IMR-90 (cell line): ENCODE measurements around the gene KIF5C. TPM values are rescaled to one million over a fixed set of nuclear protein-coding genes. Genes with fewer than 3 reads are reported as not detected.

Experiments
- ATAC-seq: fragments of 200-7000 bp; cut with Tn5 transposase; 2 replicates; pipeline ENCODE4 v1.9.1; 2020; ENCODE audit warnings: low read depth, mild to moderate bottlenecking, moderate library complexity
- BruUV-seq: library from RNA; stranded (reverse); fragments of 400-500 nt; replicated peaks from 2 replicates; lab custom pipeline; 2021; lab: Mats Ljungman, UMichigan
- CTCF ChIA-PET: fragments of 300-600 bp; formaldehyde crosslinking; extraction: SDS; loops from one replicate; lab custom pipeline; 2021; ENCODE audit warnings: antibody characterized with exemption; lab: Yijun Ruan, JAX
- POLR2A ChIA-PET: fragments of 300-600 bp; sonication (Branson Sonifier 250); formaldehyde crosslinking; loops from one replicate; lab custom pipeline; 2022; ENCODE audit warnings: antibody characterized with exemption; ENCODE audit not compliant: unreplicated experiment; lab: Charles Lee
- DNase-seq: peaks from one replicate; pipeline ENCODE4 v3.0.0; 2013
- H2AFZ ChIP-seq: replicated peaks from 2 replicates; pipeline ENCODE3; 2013; ENCODE audit warnings: low read length, mild to moderate bottlenecking; ENCODE audit not compliant: poor library complexity
- H2AK5ac ChIP-seq: 2 replicates; pipeline ENCODE4 v1.6.1; 2013; ENCODE audit warnings: low read depth, low read length, inconsistent platforms
- H2AK9ac ChIP-seq: replicated peaks from 2 replicates; pipeline ENCODE3; 2013; ENCODE audit warnings: mild to moderate bottlenecking, low read depth, low read length, moderate library complexity; ENCODE audit not compliant: poor library complexity
- H2BK120ac ChIP-seq: 2 replicates; pipeline ENCODE4 v1.6.1; 2013; ENCODE audit warnings: low read depth, low read length, inconsistent platforms
- H2BK15ac ChIP-seq: 3 replicates; pipeline ENCODE4 v1.6.1; 2013; ENCODE audit warnings: low read depth, low read length, inconsistent platforms
- H2BK20ac ChIP-seq: 2 replicates; pipeline ENCODE4 v1.6.1; 2013; ENCODE audit warnings: low read depth, mild to moderate bottlenecking, inconsistent platforms, low read length, moderate library complexity
- H2BK5ac ChIP-seq: 2 replicates; pipeline ENCODE4 v1.6.1; 2013; ENCODE audit warnings: mild to moderate bottlenecking, low read depth, low read length, inconsistent platforms; ENCODE audit not compliant: poor library complexity, severe bottlenecking
- H3K14ac ChIP-seq: replicated peaks from 2 replicates; pipeline ENCODE4 v1.6.1; 2013; ENCODE audit warnings: low read depth, low read length, inconsistent platforms
- H3K18ac ChIP-seq: 2 replicates; pipeline ENCODE4 v1.6.1; 2013; ENCODE audit warnings: low read depth, low read length, control low read depth
- H3K23ac ChIP-seq: 2 replicates; pipeline ENCODE4 v1.6.1; 2013; ENCODE audit warnings: low read depth, low read length, inconsistent platforms
- H3K27ac ChIP-seq: 2 replicates; pipeline ENCODE4 v1.5.1; 2013; ENCODE audit warnings: mild to moderate bottlenecking, control low read depth, low read length; ENCODE audit not compliant: insufficient read depth
- H3K27me3 ChIP-seq: 2 replicates; pipeline ENCODE4 v1.6.1; 2013; ENCODE audit warnings: low read length; ENCODE audit not compliant: control insufficient read depth, insufficient read depth
- H3K36me3 ChIP-seq: 2 replicates; pipeline ENCODE4 v1.6.1; 2013; ENCODE audit warnings: low read length, mixed read lengths; ENCODE audit not compliant: control insufficient read depth, insufficient read depth
- H3K4ac ChIP-seq: 2 replicates; pipeline ENCODE4 v1.6.1; 2013; ENCODE audit warnings: low read depth, low read length, inconsistent platforms
- H3K4me1 ChIP-seq: 2 replicates; pipeline ENCODE4 v1.6.1; 2013; ENCODE audit warnings: low read length, mixed read lengths; ENCODE audit not compliant: control insufficient read depth, insufficient read depth
- H3K4me2 ChIP-seq: 2 replicates; pipeline ENCODE4 v1.6.1; 2013; ENCODE audit warnings: low read depth, mild to moderate bottlenecking, control low read depth, low read length, moderate library complexity
- H3K4me3 ChIP-seq: 2 replicates; pipeline ENCODE4 v1.5.1; 2013; ENCODE audit warnings: low read depth, mild to moderate bottlenecking, control low read depth, low read length, moderate library complexity; ENCODE audit not compliant: insufficient read depth
- H3K56ac ChIP-seq: 2 replicates; pipeline ENCODE4 v1.6.1; 2013; ENCODE audit warnings: low read length, inconsistent platforms; ENCODE audit not compliant: insufficient read depth; ENCODE audit errors: extremely low read depth
- H3K79me1 ChIP-seq, 2 experiments: 2 replicates each; pipeline ENCODE4 v1.6.1; 2013; ENCODE audit warnings: low read length in 2 of 2, inconsistent platforms in 1 of 2, low read depth in 1 of 2
- H3K9ac ChIP-seq: 2 replicates; pipeline ENCODE4 v1.6.1; 2013; ENCODE audit warnings: low read depth, low read length, control low read depth
- H3K9me1 ChIP-seq: 2 replicates; pipeline ENCODE4 v1.6.1; 2013; ENCODE audit warnings: low read length, inconsistent platforms; ENCODE audit not compliant: insufficient read depth
- H3K9me3 ChIP-seq: 2 replicates; pipeline ENCODE4 v1.6.1; 2013; ENCODE audit warnings: low read length; ENCODE audit not compliant: control insufficient read depth, insufficient read depth
- H4K20me1 ChIP-seq: 2 replicates; pipeline ENCODE4 v1.6.1; 2013; ENCODE audit warnings: low read length, inconsistent platforms; ENCODE audit not compliant: insufficient read depth
- H4K5ac ChIP-seq: 2 replicates; pipeline ENCODE4 v1.6.1; 2013; ENCODE audit warnings: mild to moderate bottlenecking, low read depth, low read length, control low read depth
- H4K8ac ChIP-seq, 2 experiments: 2 replicates each; pipeline ENCODE4 v1.6.1; 2013; ENCODE audit warnings: low read depth in 2 of 2, low read length in 2 of 2, control low read depth in 1 of 2, inconsistent platforms in 1 of 2
- H4K91ac ChIP-seq: 2 replicates; pipeline ENCODE4 v1.6.1; 2013; ENCODE audit warnings: low read depth, low read length, inconsistent platforms; ENCODE audit not compliant: insufficient read depth
- BHLHE40 ChIP-seq: fragments of 150-350 bp; IDR thresholded peaks from 2 replicates; pipeline ENCODE4 v1.6.1; 2016; ENCODE audit warnings: mild to moderate bottlenecking, low read depth, low read length
- CEBPB ChIP-seq: IDR thresholded peaks from 2 replicates; pipeline ENCODE4 v1.6.1; 2012; ENCODE audit warnings: low read depth, low read length, improper control_type of control experiment
- CHD1 ChIP-seq: IDR thresholded peaks from 2 replicates; pipeline ENCODE4 v1.6.1; 2012; ENCODE audit warnings: low read depth, low read length, improper control_type of control experiment
- CTCF ChIP-seq: conservative IDR thresholded peaks from 2 replicates; pipeline ENCODE4 v1.5.1; 2012; ENCODE audit warnings: mild to moderate bottlenecking, low read depth, low read length, improper control_type of control experiment
- ELK1 ChIP-seq: fragments of 150-350 bp; IDR thresholded peaks from 2 replicates; pipeline ENCODE4 v1.6.1; 2016; ENCODE audit warnings: low read depth, mild to moderate bottlenecking, low read length, moderate library complexity, borderline replicate concordance
- FOS ChIP-seq: fragments of 150-350 bp; IDR thresholded peaks from 2 replicates; pipeline ENCODE4 v1.6.1; 2016; ENCODE audit warnings: low read depth, low read length
- MAFK ChIP-seq: IDR thresholded peaks from 2 replicates; pipeline ENCODE4 v1.6.1; 2012; ENCODE audit warnings: low read depth, low read length, improper control_type of control experiment
- MAZ ChIP-seq: IDR thresholded peaks from 2 replicates; pipeline ENCODE4 v1.6.1; 2012; ENCODE audit warnings: low read depth, mild to moderate bottlenecking, low read length, improper control_type of control experiment, moderate library complexity, borderline replicate concordance
- MXI1 ChIP-seq: IDR thresholded peaks from 2 replicates; pipeline ENCODE4 v1.6.1; 2012; ENCODE audit warnings: low read depth, mild to moderate bottlenecking, low read length, moderate library complexity, borderline replicate concordance
- NFE2L2 ChIP-seq: fragments of 150-350 bp; IDR thresholded peaks from 2 replicates; pipeline ENCODE4 v1.6.1; 2016; ENCODE audit warnings: low read depth, mild to moderate bottlenecking, low read length
- POLR2A ChIP-seq: IDR thresholded peaks from 2 replicates; pipeline ENCODE4 v1.6.1; 2012; ENCODE audit warnings: mild to moderate bottlenecking, low read depth, low read length
- RAD21 ChIP-seq: IDR thresholded peaks from 2 replicates; pipeline ENCODE4 v1.6.1; 2012; ENCODE audit warnings: low read length, improper control_type of control experiment
- RCOR1 ChIP-seq: IDR thresholded peaks from 2 replicates; pipeline ENCODE4 v1.6.1; 2012; ENCODE audit warnings: mild to moderate bottlenecking, low read length, improper control_type of control experiment; ENCODE audit not compliant: insufficient replicate concordance
- RFX5 ChIP-seq: IDR thresholded peaks from 2 replicates; pipeline ENCODE4 v1.8.0; 2012; ENCODE audit warnings: low read depth, mild to moderate bottlenecking, low read length, moderate library complexity
- SMC3 ChIP-seq: fragments of 150-350 bp; IDR thresholded peaks from 2 replicates; pipeline ENCODE4 v1.6.1; 2016; ENCODE audit warnings: low read depth, mild to moderate bottlenecking, antibody characterized with exemption, low read length, moderate library complexity
- WGBS, 2 experiments: methylation state at CpG; one replicate each; pipeline versions ENCODE4 v1.1.5 to v1.1.7; 2013; ENCODE audit warnings: missing lambda C conversion rate in 2 of 2; ENCODE audit not compliant: insufficient read length in 1 of 2; ENCODE audit errors: extremely low coverage in 2 of 2; 5-methylcytosine and 5-hydroxymethylcytosine counted together
- dilution Hi-C: fragments of 300-500 bp; cut with HindIII; formaldehyde crosslinking; loops from one replicate; pipeline ENCODE4 v1.14.3; 2018; ENCODE audit warnings: low sequenced_read_pairs; ENCODE audit not compliant: unreplicated experiment
- in situ Hi-C: fragments of 300-500 bp; cut with MboI; formaldehyde crosslinking; loops from 3 replicates; pipeline ENCODE4 v1.14.3; 2019; ENCODE audit warnings: low sequenced_read_pairs, inconsistent platforms, mixed read lengths
- intact Hi-C: fragments of 100-400 bp; cut with micrococcal nuclease; formaldehyde crosslinking; loops from 2 replicates; pipeline ENCODE4 v1.10.0; 2022
- polyA plus RNA-seq, 3 experiments: library from polyadenylated mRNA; depleted of rRNA; stranded (reverse); fragments of >200 nt; gene quantifications; 2 replicates each; pipeline ENCODE4 v1.2.3, GENCODE V29; 2012; ENCODE audit warnings: low replicate concordance in 1 of 3
- total RNA-seq: library from RNA; depleted of rRNA; stranded (reverse); fragments of >200 nt; gene quantifications from 2 replicates; pipeline ENCODE4 v1.2.3, GENCODE V29; 2012
- TF ChIP-seq, protein P1 (sequence below): fragments of 150-350 bp; IDR thresholded peaks from 2 replicates; pipeline ENCODE4 v1.6.1; 2017; ENCODE audit warnings: mild to moderate bottlenecking, antibody characterized with exemption, low read length, low read depth

KIF5C gene
- total and polyA plus RNA-seq, 2 of the 4 experiments (the other 2 are of a cell fraction), result 0.10 to 0.18 TPM

GRCh38 chr2:149047118-149047517 is 172.1 kb downstream of the KIF5C start:
- H3K9me1 ChIP-seq, result no peaks in the 10 kb centered on the region
- no peak for DNase-seq
- no peak overlapping the region for H3K4me2 ChIP-seq
- no peak overlapping the region for H3K18ac ChIP-seq
- TF ChIP-seq POLR2A, result no peak
- TF ChIP-seq CHD1, result no peak
- no peak for TF ChIP-seq FOS
- TF ChIP-seq RFX5, result no peak
- TF ChIP-seq NFE2L2, result no peak
- TF ChIP-seq MXI1, result no peak
- TF ChIP-seq, protein P1, sequence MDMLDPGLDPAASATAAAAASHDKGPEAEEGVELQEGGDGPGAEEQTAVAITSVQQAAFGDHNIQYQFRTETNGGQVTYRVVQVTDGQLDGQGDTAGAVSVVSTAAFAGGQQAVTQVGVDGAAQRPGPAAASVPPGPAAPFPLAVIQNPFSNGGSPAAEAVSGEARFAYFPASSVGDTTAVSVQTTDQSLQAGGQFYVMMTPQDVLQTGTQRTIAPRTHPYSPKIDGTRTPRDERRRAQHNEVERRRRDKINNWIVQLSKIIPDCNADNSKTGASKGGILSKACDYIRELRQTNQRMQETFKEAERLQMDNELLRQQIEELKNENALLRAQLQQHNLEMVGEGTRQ, result no peak
- no peak for TF ChIP-seq MAFK
- no peak for TF ChIP-seq RCOR1
- no peak for TF ChIP-seq CTCF
- TF ChIP-seq BHLHE40, result no peak
- TF ChIP-seq CEBPB, result no peak
- TF ChIP-seq SMC3, result no peak
- no peak for TF ChIP-seq ELK1
- no peak for TF ChIP-seq RAD21
- TF ChIP-seq MAZ, result no peak
- H4K91ac ChIP-seq, result no peak overlapping the region
- H3K27ac ChIP-seq, result no peak overlapping the region
- H3K27me3 ChIP-seq, result no peaks in the 10 kb centered on the region
- no peak overlapping the region for H2AFZ ChIP-seq
- H4K5ac ChIP-seq, result no peak overlapping the region
- intact Hi-C loops, result no loop called here
- no peak overlapping the region for H2BK20ac ChIP-seq
- H4K8ac ChIP-seq, result no peak overlapping the region
- dilution Hi-C loops, result no loop called here
- no peak overlapping the region for H2BK15ac ChIP-seq
- H3K4me3 ChIP-seq, result no peak overlapping the region
- CTCF ChIA-PET, result no interaction called here
- H2AK9ac ChIP-seq, result no peak overlapping the region
- no peak overlapping the region for H2BK120ac ChIP-seq
- BruUV-seq, result no TSS peak
- H3K56ac ChIP-seq, result no peak overlapping the region
- WGBS, 2 experiments, result no CpG with 5 or more reads among the region's 2 CpGs
- no peaks in the 10 kb centered on the region; the same call in 1 of the 2 replicates for H3K9me3 ChIP-seq
- in situ Hi-C loops, result no loop called here
- H3K36me3 ChIP-seq, result no peaks in the 10 kb centered on the region
- no peak overlapping the region for H3K14ac ChIP-seq
- no peak overlapping the region for H3K23ac ChIP-seq
- no peak overlapping the region for H2BK5ac ChIP-seq
- no peaks in the 10 kb centered on the region for H3K4me1 ChIP-seq
- POLR2A ChIA-PET, result no interaction called here
- no peak overlapping the region for H2AK5ac ChIP-seq
- H4K20me1 ChIP-seq, result no peaks in the 10 kb centered on the region
- no peaks in the 10 kb centered on the region for H3K79me1 ChIP-seq
- no peak overlapping the region for H3K4ac ChIP-seq
- no peak overlapping the region for H3K9ac ChIP-seq
- ATAC-seq, result no peak
